Uterus (tissue), 4 donors: Measurements from ENCODE around the gene HRG. TPM values are rescaled to one million over a fixed set of nuclear protein-coding genes. Genes with fewer than 3 reads are reported as not detected.
"Not testable (repeated sequence)": the region's sequence is repeated elsewhere in the genome, so short reads cannot be mapped to it uniquely, and the experiment has no call there.

Experiments
- DNase-seq, 2 donors: peaks; one replicate each; pipeline ENCODE4 v3.0.0-alpha.2; 2019 to 2020
- H3K27ac ChIP-seq, 2 donors: fragments of 200-600 bp; sonication (generic); 1 replicate in 1 of 2; 2 replicates in 1 of 2; pipeline ENCODE4 v1.5.1; 2016 to 2018
- H3K27me3 ChIP-seq, 2 donors: fragments of 200-600 bp; sonication (generic); one replicate each; pipeline ENCODE4 v1.5.1; 2018 to 2019; ENCODE audit warnings: control low read depth in 1 of 2
- H3K36me3 ChIP-seq, 2 donors: fragments of 200-600 bp; sonication (generic); one replicate each; pipeline ENCODE4 v1.5.1; 2019; ENCODE audit warnings: control low read depth in 1 of 2
- H3K4me1 ChIP-seq, 2 donors: fragments of 200-600 bp; sonication (generic); one replicate each; pipeline ENCODE4 v1.5.1; 2018 to 2019; ENCODE audit warnings: control low read depth in 1 of 2
- H3K4me3 ChIP-seq, 2 donors: fragments of 200-600 bp; sonication (generic); 1 replicate in 1 of 2; 2 replicates in 1 of 2; pipeline ENCODE4 v1.5.1; 2018 to 2019; ENCODE audit warnings: mild to moderate bottlenecking in 1 of 2
- H3K9me3 ChIP-seq, 2 donors: fragments of 200-600 bp; sonication (generic); one replicate each; pipeline ENCODE4 v1.5.1; 2019; ENCODE audit warnings: control low read depth in 1 of 2
- POLR2A ChIP-seq, 2 donors: fragments of 450-650 bp; IDR thresholded peaks; one replicate each; pipeline ENCODE4 v1.6.1; 2016; ENCODE audit warnings: antibody characterized with exemption in 2 of 2, mild to moderate bottlenecking in 1 of 2, moderate library complexity in 1 of 2
- intact Hi-C: fragments of 100-400 bp; cut with DNase I; formaldehyde crosslinking; loops from one replicate; pipeline ENCODE4 v1.15.1; 2023; ENCODE audit warnings: low total_unique reads
- total RNA-seq, 4 donors: library from RNA; depleted of rRNA in 3 of 4; stranded (reverse); fragments of >200 nt in 3 of 4; gene quantifications; one replicate each; pipeline versions ENCODE4 v1.1.0 to v1.2.4, GENCODE V29; 2014 to 2023
- TF ChIP-seq, protein P1 (sequence below), 4 experiments: fragments of 200-600 bp in 2 of 4; fragments of 450-650 bp in 2 of 4; sonication (generic) in 2 of 4; IDR thresholded peaks; one replicate each; pipeline ENCODE4 v1.5.1; 2016 to 2019; ENCODE audit warnings: antibody characterized with exemption in 4 of 4, mild to moderate bottlenecking in 2 of 4, moderate library complexity in 1 of 4
- donor health status: DM: yes; HTN: yes; CAD: no.

HRG gene
- total RNA-seq, 4 donors from 2014 or later = not detected

DNA sequence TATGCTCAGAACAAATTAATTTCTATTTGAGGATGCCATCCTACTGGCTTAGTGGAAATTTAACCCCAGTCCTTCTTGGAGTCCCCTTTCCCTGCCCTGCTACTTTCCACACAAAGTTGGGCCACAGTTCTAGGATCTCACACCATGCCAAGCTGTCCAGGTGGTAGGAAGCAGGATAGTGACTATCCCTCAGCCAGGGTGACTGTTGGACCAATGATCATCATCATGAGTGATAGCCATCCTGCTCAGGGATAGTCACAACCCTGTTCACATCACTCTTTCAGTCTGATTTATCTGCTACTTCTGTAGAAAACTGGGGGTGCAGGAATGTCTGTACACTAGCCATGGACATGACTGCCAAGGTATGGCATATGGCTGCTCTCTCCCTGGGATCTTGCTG is 12.8 kb downstream of the HRG start:
- Histone ChIP-seq H3K27me3 (no peaks in the 10 kb centered on the region), H3K9me3 (no peaks in the 10 kb centered on the region), H3K4me1 (no peaks in the 10 kb centered on the region), H3K27ac (no peak overlapping the region), H3K36me3 (no peaks in the 10 kb centered on the region), H3K4me3 (no peak overlapping the region)
- DNase-seq = no peak
- intact Hi-C loops = no loop called here
- TF ChIP-seq, protein P1, sequence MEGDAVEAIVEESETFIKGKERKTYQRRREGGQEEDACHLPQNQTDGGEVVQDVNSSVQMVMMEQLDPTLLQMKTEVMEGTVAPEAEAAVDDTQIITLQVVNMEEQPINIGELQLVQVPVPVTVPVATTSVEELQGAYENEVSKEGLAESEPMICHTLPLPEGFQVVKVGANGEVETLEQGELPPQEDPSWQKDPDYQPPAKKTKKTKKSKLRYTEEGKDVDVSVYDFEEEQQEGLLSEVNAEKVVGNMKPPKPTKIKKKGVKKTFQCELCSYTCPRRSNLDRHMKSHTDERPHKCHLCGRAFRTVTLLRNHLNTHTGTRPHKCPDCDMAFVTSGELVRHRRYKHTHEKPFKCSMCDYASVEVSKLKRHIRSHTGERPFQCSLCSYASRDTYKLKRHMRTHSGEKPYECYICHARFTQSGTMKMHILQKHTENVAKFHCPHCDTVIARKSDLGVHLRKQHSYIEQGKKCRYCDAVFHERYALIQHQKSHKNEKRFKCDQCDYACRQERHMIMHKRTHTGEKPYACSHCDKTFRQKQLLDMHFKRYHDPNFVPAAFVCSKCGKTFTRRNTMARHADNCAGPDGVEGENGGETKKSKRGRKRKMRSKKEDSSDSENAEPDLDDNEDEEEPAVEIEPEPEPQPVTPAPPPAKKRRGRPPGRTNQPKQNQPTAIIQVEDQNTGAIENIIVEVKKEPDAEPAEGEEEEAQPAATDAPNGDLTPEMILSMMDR (IDR thresholded peaks at IDR 0.05) = no peak
- TF ChIP-seq POLR2A (IDR thresholded peaks at IDR 0.05) = no peak

DNA sequence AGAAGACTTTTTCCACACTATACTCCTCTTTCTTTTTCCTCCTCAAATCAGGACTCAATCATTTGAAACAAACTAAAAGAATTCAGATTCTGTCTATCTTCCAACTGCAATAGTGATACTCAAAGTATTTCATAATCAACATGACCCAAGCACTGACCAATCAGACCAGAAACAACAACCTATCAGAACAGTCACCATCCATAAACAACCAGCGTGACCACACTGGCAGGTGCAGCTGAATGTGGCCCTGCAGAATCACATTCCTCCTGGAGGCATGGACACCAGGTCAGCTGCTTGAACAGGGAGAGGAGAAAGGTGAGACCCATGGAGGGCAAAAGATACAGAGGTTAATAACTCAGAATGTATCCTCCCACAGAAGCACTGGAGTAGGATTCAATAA is 13.3 kb downstream of the HRG start:
- Histone ChIP-seq H3K4me1 (no peaks in the 10 kb centered on the region), H3K27me3 (no peaks in the 10 kb centered on the region), H3K27ac (no peak overlapping the region), H3K9me3 (no peaks in the 10 kb centered on the region), H3K4me3 (no peak overlapping the region), H3K36me3 (no peaks in the 10 kb centered on the region)
- intact Hi-C loops = no loop called here
- TF ChIP-seq, protein P1 (IDR thresholded peaks at IDR 0.05) = no peak
- no peak for TF ChIP-seq POLR2A (IDR thresholded peaks at IDR 0.05)
- DNase-seq = no peak

DNA sequence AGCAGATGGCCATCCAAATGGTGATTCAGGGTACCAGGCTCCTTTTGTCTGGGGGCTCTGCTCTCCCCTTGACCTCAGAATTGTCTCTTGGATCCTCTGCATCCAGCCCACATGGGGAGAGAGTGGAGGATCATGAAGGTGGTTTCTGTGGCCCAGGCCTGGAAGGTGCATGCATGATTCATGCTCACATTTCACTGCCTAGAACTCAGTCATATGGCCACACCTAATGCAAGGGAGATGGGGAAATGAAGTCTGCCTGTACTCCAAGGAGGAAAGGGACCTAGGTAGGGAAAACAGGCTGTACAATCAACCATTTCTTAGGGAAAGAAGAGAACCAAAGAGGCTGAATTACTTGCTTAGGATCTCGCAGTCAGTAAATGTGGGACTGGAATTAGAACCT is 15.1 kb downstream of the HRG start:
- H3K36me3 ChIP-seq = no peaks in the 10 kb centered on the region
- intact Hi-C loops = no loop called here
- DNase-seq = no peak
- H3K4me1 ChIP-seq = no peaks in the 10 kb centered on the region
- H3K9me3 ChIP-seq = no peaks in the 10 kb centered on the region
- H3K4me3 ChIP-seq = no peak overlapping the region
- H3K27me3 ChIP-seq = no peaks in the 10 kb centered on the region
- H3K27ac ChIP-seq = no peak overlapping the region
- TF ChIP-seq, protein P1 (IDR thresholded peaks at IDR 0.05) = no peak
- TF ChIP-seq POLR2A (IDR thresholded peaks at IDR 0.05) = no peak

DNA sequence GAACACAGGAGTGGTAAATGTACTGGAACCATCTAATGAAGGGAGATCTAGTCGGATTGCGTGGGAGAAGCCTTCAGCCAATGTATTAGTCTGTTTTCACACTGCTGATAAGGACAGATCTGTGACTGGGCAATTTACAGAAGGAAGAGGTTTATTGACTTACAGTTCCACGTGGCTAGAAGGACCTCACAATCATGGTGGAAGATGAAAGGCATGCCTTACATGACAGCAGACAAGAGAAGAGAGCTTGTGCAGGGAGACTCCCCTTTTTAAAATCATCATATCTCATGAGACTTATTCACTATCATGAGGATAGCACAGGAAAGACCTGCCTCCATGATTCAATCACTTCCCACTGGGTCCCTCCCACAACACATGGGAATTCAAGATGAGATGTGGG is 17.0 kb downstream of the HRG start:
- Histone ChIP-seq H3K4me1 (no peaks in the 10 kb centered on the region), H3K27me3 (no peaks in the 10 kb centered on the region), H3K27ac (no peak overlapping the region), H3K36me3 (no peaks in the 10 kb centered on the region), H3K4me3 (no peak overlapping the region), H3K9me3 (no peaks in the 10 kb centered on the region)
- TF ChIP-seq POLR2A (IDR thresholded peaks at IDR 0.05) = no peak
- TF ChIP-seq, protein P1 (IDR thresholded peaks at IDR 0.05) = no peak
- no peak for DNase-seq
- intact Hi-C loops = no loop called here

DNA sequence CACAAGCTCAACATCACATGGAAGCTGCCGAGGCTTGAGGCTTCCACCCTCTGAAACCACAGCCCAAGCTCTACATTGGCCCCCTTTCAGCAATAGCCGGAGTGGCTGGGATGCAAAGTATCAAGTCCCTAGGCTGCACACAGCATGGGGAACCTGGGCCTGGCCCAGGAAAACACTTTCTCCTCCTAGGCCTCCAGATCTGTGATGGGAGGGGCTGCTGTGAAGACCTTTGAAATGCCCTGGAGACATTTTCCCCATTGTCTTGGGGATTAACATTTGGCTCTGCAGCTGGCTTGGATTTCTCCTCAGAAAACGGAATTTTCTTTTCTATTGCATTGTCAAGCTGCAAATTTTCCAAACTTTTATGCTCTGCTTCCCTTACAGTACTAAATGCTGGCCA is 18.2 kb downstream of the HRG start:
- Histone ChIP-seq H3K4me1 (no peaks in the 10 kb centered on the region), H3K36me3 (no peaks in the 10 kb centered on the region), H3K4me3 (no peak overlapping the region), H3K27ac (no peak overlapping the region), H3K27me3 (no peaks in the 10 kb centered on the region), H3K9me3 (no peaks in the 10 kb centered on the region)
- no peak for TF ChIP-seq POLR2A (IDR thresholded peaks at IDR 0.05)
- TF ChIP-seq, protein P1 (IDR thresholded peaks at IDR 0.05) = no peak
- no peak for DNase-seq
- intact Hi-C loops = no loop called here

DNA sequence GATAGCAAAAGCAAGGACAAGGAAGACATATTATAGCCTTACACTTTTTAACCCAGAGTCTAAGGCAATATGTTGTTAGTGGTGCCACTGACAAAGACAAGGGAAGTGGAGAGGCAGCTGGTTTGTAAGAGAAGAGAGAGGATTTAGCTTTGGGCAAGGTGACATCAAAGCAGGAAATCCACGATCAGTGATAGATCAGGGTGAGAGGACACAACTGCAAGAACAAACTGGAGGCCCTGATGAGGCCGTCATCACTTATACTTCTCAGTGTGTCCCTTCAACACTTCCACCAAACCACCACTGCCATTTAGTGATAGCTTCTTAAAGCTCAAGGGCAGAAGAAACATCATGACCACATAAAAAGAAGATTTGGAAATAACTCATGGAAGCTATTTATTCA is 20.7 kb downstream of the HRG start:
- DNase-seq, H3K4me3 ChIP-seq, H3K27me3 ChIP-seq, H3K36me3 ChIP-seq, H3K4me1 ChIP-seq, H3K9me3 ChIP-seq, intact Hi-C loops, H3K27ac ChIP-seq: not testable (repeated sequence)
